OCI-LY7 (cell line): Measurements from ENCODE around the gene CTPS1.

Experiments used
- EZH2phosphoT487 ChIP-seq: fragments of 200-600 bp; sonication (generic); IDR thresholded peaks from 2 replicates; pipeline ENCODE4 v1.6.1; 2018; ENCODE audit warnings: low read depth, borderline replicate concordance, mild to moderate bottlenecking, mixed run types, antibody characterized with exemption, low read length, moderate library complexity, mixed read lengths
- TF ChIP-seq, protein P1 (sequence below): fragments of 200-600 bp; sonication (generic); conservative IDR thresholded peaks from 2 replicates; pipeline ENCODE4 v1.5.1; 2014; ENCODE audit warnings: mild to moderate bottlenecking, antibody characterized with exemption, low read length, moderate library complexity, mixed read lengths

DNA sequence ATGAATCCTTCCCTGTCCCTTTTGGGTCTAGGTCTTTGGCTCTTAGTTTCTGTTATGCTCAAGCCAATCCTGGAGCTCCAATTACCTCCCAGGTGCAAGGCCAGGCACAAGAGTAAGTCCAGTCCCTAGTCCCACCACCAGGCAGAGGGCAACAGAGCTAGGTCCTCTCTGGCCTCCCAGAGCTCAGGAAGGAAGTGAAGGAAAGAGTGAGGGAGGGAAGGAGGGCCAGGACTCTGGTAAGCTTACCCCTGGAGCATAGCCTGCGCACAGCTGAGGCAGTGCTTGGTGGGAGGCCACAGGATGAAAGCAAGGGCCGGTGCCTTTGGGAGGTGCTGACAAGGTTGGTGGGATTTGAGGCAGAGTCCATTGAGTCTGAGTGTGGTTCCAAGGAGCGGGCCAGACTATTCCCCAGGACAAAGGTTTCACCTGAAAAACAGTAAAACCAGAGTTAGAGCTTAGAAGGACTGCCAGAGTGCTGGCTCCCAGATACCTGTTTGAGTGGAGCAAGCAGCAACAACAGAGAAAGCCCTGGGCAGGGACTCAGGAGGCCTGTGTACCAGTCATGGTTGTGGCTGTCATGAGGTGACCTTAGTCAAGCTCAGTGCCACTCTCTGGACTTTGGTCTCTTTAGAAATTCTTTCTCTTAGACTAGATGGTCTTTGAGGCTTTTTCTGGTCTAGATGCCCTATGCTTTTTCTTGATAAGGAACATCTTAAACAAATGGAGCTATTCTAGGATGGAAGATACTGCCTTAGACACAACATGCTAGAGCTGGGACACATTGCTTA lies 57.8 kb downstream of the CTPS1 start:
- TF ChIP-seq, protein P1, sequence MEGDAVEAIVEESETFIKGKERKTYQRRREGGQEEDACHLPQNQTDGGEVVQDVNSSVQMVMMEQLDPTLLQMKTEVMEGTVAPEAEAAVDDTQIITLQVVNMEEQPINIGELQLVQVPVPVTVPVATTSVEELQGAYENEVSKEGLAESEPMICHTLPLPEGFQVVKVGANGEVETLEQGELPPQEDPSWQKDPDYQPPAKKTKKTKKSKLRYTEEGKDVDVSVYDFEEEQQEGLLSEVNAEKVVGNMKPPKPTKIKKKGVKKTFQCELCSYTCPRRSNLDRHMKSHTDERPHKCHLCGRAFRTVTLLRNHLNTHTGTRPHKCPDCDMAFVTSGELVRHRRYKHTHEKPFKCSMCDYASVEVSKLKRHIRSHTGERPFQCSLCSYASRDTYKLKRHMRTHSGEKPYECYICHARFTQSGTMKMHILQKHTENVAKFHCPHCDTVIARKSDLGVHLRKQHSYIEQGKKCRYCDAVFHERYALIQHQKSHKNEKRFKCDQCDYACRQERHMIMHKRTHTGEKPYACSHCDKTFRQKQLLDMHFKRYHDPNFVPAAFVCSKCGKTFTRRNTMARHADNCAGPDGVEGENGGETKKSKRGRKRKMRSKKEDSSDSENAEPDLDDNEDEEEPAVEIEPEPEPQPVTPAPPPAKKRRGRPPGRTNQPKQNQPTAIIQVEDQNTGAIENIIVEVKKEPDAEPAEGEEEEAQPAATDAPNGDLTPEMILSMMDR = no peak
- TF ChIP-seq EZH2phosphoT487 = no peak
